Dedifferentiated amniotic fluid mesenchymal stem cell (primary cell): ENCODE measurements around the gene SIRT2.
A peak's percentile ranks its signal among the peaks of the same experiment; 100 is the strongest.
"Not testable (repeated sequence)": the region's sequence is repeated elsewhere in the genome, so short reads cannot be mapped to it uniquely, and the experiment has no call there.

Experiments
- DNase-seq: peaks from one replicate; pipeline ENCODE4 v3.0.0-alpha.2; 2016; ENCODE audit errors: extremely low spot score

Gene SIRT2

DNA sequence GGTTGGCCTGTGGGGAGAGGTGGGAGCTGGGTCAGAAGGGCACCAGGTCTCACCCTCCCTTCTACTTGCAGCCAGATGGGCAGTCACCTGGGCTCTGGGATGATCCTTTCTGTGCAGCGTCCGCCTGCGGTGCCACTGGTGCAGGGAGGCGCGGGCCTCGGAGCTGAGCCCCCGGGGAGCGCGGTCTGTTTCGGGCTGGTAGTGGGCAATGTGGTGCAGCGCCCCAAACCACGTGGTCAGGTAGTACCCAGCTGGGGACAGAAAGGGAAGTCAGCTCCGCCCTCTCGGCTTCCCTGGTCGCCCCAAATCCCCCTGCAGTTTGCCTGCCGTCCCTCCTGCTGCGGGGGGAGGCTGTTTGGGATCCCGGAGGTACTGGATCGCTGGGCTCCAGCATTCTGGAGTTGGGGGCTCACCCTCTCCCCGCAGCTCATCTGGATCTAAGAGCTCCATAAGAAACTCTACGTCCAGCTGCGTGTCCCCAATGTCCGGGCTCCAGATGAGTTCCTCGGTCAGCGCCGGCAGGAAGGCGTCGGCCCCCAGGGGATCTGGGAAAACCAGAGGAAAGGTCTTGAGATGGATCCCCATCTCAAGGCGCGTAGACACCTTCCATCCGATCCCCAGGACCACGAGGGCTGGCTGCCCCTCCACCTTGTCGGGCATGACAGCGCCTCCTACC, 30.1 kb downstream of the SIRT2 start:
- DNase-seq: no peak

DNA sequence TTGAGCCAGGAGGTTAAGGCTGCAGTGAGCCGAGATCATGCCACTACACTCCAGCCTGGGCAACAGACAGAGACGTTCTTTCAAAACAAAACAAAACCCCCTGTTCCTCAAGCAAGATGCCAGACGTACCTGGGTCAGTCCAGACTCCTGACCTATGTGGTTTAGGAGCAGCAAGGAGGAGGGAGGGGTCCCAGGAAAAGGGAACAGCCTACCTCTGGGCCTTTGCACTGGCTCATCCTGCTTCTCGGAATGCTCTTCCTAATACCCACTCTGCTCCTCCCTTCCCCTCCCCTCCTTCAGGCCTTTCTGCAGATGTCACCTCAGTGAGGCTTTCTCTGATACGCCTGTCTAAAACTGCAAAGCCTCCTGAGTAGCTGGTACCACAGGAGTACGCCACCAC, 30.9 kb downstream of the SIRT2 start:
- DNase-seq: no peak

DNA sequence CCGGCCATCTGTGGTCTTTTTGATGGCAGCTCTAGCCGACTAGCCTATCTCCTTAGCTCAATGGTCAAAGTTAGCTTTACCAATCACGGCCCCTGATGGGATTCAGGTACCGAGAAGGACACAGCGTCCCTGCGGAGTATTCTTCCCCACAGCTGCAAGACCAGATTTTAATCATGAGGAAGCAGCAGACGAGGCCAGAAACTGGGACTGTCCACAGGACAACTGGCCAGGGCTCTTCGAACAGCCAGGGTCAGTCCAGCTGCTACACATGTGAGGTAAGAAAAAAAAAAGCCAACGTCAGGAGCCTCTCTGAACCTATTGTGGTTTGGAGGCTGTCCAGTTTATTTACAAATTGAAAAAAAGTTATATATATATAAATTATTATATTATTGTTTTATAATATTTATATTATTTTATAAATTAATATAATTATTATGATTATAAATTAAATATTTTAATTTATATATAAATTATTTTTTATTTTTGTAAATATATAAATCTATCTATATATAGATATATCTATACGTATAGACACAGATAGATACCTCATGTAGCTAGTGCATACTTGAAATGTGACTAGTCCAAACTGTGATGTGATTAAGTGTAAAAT, 32.1 kb downstream of the SIRT2 start:
- no peak for DNase-seq

DNA sequence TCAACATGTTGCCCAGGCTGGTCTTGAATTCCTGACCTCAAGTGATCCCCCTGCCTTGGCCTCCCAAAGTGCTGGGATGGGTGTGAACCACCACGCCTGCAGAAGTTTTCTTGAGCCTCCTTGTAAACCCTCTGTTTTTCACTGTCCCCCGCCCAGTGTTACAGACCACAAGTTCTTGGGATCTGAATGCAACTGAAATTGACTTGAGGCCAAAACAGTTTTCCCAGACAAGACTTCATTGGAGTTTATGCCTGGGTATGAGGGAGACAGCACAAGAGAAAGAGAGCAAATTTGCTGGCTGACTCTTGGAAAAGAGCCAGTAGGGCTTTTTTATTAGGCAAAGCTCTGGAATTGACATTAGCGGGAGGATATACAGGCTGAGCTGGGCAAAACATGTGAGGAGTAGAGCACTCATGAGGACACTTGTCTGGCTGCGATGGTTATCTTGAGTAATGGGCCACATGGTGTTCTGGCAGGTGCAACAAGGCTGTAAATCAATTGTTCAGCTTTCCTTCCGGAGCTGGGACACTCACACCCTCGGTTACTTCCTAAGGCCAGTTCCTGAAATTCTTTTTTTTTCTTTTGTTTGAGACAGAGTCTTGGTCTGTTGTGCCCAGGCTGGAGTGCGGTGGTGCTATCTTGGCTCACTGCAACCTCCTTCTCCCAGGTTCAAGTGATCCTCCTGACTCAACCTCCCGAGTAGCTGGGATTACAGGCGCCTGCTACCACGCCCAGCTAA, 36.9 kb downstream of the SIRT2 start:
- DNase-seq: no peak

DNA sequence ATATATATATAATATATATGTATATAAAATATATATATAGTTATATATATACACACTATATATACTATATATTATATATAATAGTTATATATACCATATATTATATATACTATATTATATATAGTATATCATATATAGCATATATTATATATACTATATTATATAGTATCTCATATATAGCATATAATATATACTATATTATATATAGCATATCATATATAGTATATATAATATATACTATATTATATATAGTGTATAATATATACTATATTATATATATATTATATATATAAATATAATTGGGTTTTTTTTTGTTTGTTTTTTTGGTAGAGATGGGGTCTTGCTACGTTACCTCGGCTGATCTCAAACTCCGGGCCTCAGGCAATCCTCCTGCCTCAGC, 38.0 kb downstream of the SIRT2 start:
- no peak for DNase-seq

DNA sequence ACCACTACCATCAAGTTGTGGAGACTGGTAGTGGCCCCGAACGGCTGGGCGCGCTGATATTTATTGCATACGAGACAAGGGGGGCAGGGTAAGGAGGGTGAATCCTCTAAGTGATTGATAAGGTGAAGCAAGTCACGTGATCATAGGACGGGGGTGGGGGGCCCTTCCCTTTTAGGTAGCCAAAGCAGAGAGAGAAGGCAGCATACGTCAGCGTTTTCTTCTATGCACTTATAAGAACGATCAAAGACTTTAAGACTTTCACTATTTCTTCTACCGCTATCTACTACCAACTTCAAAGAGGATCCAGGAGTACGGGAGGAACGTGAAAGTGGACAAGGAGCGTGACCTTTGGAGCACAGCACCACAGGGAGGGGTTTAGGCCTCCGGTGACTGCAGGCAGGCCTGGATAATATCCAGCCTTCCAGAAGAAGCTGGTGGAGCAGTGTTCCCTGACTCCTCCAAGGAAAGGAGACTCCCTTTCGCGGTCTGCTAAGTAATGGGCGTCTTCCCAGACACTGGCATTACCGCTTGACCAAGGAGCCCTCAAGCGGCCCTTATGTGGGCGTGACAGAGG, 39.7 kb downstream of the SIRT2 start:
- DNase-seq: not testable (repeated sequence)

DNA sequence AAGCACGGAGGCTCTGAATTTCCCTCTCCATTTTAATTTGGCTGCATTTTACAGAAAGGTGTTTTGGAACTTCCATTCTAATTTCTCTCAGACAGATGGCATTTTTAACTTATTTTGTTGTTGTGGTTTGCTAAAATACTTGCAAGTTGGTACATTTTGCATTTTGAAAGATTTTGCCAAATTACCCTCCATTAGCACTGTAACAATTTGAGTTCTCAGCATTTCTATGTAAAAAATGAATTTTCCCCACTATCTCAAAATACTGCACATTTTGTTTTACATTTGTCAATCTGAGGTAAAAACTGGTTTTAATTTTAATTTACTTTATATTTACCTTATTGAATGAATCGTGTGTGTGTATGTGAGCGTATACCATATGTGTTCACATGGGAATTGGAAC, 42.6 kb downstream of the SIRT2 start:
- no peak for DNase-seq

DNA sequence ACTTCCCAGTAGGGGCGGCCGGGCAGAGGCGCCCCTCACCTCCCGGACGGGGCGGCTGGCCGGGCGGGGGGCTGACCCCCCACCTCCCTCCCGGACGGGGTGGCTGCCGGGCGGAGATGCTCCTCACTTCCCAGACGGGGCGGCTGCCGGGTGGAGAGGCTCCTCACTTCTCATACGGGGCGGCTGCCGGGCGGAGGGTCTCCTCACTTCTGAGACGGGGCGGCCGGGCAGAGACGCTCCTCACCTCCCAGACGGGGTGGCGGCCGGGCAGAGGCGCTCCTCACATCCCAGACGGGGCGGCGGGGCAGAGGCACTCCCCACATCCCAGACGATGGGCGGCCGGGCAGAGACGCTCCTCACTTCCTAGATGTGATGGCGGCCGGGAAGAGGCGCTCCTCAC, 43.7 kb downstream of the SIRT2 start:
- DNase-seq: not testable (repeated sequence)

DNA sequence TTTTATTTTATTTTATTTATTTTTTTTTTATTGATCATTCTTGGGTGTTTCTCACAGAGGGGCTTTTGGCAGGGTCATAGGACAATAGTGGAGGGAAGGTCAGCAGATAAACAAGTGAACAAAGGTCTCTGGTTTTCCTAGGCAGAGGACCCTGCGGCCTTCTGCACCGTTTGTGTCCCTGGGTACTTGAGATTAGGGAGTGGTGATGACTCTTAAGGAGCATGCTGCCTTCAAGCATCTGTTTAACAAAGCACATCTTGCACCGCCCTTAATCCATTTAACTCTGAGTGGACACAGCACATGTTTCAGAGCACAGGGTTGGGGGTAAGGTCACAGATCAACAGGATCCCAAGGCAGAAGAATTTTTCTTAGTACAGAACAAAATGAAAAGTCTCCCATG, 44.5 kb downstream of the SIRT2 start:
- not testable (repeated sequence) for DNase-seq

DNA sequence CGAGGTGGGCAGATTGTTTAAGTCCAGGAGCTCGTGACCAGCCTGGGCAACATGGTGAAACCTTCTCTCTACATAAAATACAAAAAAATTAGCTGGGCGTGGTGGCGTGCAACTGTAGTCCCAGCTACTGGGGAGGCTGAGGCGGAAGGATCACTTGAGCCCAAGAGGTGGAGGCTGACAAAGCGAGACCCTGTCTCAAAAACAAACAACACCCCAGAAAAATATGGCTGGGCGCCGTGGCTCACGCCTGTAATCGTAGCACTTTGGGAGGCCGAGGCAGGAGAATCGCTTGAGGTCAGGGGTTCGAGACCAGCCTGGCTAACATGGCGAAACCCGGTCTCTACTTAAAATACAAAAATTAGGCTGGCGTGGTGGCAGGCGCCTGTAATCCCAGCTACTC, 46.2 kb downstream of the SIRT2 start:
- DNase-seq: no peak

DNA sequence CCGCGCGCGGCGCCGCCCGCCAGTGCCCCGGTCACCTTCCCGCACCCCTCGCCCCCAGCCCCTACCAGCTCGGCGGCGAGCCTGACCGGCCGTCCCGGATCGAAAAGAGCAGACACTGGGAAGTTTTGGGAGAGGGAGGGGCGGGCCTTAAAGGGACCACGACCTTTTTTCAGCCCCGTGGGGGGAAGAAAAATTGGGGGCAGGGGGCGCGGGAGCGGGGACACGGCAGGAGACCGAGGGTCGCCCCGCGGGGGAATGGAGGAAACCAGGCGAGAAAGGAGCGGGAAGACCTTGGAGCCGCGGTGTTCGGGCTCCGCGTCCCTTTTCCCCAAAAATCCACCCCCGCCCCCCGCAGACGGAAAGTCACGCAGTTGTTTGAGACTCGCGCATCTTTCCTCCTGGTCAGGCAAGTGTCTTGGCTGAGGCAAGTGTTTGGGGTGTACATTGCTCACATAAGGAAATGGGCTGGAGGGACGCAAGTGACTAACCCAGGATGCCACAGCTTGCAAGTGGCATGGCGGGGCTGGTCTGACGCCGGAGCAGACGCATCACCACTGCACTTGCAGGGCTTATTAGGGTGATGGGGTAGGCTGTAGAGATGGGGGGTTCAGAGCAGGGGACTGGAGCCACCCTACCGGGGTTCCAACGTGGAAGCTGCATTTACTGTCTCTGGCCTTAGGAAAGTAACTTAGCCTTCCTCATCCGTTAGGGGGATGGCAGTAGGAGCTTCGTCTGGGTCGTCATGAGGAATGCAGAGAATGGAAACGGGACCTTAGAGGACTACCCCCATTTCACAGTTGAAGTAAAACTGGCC, 47.0 kb downstream of the SIRT2 start:
- DNase-seq: peak; percentile 61

DNA sequence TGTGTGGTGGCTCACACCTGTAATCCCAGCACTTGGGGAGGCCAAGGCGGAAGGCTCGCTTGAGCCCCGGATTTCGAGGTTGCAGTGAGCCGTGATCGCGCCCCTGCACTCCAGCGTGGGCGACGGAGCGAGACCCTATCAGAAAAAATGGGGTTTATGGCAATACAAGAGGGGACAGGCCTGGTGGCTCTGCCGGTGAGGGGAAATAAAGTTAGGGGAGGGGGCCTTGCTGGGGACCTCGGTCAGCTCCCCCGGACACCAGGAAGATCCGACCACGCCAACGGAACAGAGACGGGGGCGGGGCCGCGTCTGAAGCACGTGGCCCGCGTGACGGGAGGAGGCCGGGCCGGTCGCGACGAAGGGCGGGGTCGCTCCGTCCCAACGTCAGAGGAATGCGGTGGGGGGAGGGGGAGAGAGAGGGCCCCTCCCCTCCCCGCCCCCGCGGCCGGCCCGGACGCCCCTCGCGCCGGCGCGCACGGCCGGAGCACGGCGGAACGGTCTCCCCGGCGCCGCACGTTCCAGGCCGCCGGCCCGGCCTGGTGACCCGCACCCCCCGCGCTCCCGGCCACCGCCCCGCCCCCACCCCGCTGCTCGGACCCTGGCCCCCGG, 47.7 kb downstream of the SIRT2 start:
- peak; percentile 89 for DNase-seq

DNA sequence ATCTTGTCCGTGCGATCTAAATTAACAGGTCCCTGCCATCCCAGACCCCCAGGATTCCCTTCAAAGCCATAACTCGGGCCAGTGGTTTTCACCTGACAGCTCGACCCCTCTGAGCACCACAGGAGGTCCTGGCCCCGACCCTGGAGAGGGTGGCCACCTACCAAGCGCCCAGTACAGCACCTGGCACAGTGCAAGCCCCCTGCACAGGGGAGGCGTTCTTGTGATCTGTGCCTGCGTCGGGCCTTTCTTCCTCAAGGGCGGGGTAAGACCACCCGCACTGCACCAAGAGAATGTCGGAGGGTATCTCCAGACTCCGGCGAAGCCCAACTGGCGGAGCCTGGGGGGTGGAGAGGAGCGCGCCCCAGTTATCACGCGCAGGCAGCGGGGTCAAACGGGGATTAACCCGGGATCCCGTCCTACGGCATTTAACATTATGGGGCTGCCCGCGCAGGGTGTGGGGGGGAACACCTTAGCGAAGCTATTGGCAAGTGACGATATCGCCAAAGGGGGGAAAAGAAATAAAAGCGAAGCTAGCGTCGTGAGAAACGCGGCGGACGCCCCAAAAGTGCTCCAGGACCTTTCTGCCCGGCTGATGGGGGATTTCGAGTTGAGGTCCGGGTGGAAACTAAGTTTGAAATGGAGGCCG, 48.3 kb downstream of the SIRT2 start:
- no peak for DNase-seq

DNA sequence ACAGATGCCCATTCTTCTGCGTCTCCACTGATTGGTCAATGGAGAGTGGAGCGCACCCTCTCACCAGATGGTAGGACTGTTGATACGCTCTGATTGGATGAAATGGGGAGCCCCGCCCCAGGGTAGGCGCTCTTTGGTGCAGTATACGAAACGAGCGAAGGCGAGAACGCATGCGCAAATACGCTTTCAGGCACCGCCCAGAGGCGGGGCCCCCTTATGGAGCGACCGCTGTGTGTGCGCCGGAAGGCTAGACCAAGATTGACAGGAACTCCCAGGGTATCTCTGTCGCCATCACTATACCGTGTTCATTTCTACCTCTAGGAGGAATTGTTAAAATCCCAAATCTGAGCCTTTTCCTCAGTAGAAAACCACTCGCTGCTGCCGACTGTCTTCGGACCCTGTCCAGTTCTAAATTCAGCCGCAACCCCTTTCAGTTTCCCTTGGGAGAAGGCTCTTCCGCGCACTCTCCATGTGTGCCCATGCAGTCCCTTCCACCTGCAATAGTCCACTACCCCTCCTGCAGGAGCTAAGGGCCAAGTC, 48.9 kb downstream of the SIRT2 start:
- DNase-seq: peak; percentile 100

DNA sequence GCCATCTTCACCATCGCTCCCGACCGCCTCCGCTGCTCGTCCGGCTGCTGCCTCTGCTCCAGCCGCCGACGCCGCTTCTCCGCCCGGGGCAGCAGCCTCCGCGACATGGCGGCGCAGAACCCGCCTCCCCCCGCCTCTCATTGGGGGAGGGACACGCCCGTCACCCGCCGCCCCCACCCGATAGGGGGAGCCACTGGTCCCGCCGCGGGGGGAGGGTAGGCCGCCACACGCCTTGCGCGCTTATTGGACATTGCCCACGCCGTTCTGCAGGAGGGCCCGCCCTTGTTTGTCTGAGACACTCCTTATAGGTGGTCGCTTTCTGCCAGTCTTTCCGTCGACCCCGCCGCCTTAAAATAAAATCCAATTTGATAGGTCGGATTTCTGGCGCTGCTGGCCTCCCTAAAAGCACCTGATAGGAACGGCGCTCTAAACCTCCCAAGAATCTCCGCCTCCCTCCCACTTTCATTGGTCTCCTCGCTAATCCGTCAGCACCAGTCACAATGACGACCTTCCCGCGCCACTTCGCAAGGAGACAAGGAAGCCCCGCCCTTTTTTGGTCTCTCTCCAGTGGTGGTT, 49.5 kb downstream of the SIRT2 start, which contains the start of gene HNRNPL:
TSS of gene HNRNPL (minus strand) at position 127 of the 576 bp plus-strand sequence. CDS start at position 107, 20 bp downstream.
- DNase-seq: no peak

DNA sequence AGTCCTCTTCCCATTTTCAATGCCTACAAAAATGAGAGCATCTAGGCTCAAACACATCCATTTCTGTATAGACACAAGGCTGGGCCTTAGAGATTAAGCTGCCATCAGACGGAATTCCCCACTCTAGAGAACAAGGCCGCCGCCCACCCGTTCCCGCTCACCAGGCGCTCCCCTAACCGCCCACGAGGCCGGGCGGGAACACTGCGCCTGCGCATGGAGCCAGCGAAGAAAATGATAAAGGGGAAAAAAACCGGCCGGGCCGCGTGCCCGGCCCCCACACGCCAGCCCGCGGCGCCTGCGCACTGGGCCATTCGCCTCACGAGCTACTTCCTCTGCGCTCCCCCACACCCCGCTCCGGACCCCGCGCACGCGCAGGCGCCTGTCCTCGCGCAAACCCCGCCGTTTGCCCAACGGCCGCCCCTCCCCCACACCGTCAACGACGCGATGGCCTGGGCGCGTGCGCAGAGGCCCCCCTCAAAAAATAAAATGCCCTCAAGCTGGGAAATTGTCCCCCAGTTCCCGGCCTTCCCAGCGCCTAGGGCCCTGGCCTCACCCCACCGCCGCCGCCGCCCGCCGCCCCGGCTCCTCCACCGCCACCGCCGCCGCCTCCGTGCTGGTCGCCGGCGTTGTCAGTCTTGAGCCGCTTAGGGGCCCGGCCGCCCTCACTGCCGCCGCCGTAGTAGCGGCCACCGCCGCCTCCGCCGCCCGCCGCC, 50.1 kb downstream of the SIRT2 start:
- peak; percentile 94 for DNase-seq

DNA sequence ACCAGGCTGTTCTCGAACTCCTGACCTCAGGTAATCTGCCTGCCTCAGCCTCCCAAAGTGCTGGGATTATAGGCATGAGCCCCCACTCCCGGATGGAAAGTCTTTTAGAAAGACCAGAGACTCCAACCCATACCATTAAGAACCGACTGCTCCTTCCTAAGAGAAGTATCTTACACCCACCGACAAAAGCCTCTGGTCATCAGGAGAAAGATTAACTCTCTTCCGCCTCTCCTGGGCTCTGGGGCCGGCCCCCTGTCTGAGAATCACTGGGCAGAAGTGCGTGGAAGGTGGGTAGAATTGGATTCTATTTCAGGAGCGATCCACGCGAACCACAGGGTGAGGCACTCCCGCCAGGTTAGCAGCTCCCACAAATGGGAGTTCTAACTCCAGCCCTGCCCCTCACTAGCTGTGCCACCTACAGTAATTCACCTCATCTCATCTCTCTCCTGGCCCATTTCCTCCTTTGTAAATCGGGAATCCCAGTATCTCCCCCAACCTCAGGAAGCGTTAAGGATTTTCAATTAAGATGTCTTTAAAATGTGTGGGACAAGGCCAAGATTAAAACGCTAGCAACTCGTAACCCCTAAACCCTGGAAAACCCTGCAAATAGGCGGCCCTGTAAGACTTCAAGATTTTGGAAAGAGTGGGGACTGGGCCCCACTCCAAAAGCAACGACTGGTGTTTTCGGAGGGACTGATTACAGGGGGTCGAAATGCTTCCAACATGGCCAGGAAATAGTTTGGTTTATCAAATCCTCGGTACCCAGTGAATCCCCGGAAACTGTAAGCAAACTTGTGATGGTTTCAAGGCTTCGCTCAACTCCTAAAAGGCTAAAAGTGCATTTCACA, 50.9 kb downstream of the SIRT2 start:
- no peak for DNase-seq

DNA sequence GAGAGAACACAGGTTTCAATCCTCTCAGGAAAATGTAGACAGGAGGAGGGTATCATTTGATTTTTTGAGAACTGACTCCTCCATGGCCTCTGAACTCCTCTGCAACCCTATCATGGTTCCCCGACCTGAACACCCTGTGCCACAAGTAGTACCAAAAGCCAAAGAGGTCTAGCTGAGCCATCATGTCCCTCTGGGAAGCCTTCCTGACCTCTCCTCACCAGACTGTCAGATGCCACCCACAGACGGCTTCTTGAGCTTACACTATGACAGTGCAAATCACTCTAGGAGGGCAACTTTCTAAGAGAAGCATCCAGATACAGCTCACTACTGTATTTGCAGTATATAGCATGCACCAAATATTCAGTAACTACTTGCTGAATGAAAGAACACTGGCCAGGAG, 53.3 kb downstream of the SIRT2 start:
- no peak for DNase-seq
